Peyer's patch (tissue), 4 donors: ENCODE measurements around the gene ZNF24.

ENCODE experiments used
- CTCF ChIP-seq, 6 experiments: fragments of 450-650 bp in 4 of 6; fragments of 200-600 bp in 2 of 6; sonication (generic) in 1 of 6; IDR thresholded peaks; one replicate each; pipeline ENCODE4 v1.5.1; 2017 to 2019; ENCODE audit warnings: antibody characterized with exemption in 6 of 6, mild to moderate bottlenecking in 3 of 6, moderate library complexity in 1 of 6
- POLR2A ChIP-seq, 2 donors: fragments of 450-650 bp; IDR thresholded peaks; one replicate each; pipeline ENCODE4 v1.5.1; 2017; ENCODE audit warnings: antibody characterized with exemption in 2 of 2, mild to moderate bottlenecking in 2 of 2, moderate library complexity in 2 of 2

- no peak for TF ChIP-seq CTCF (IDR thresholded peaks at IDR 0.05)
- no peak for TF ChIP-seq POLR2A (IDR thresholded peaks at IDR 0.05)
Measured at GRCh38 chr18:35362531-35362930, 18.3 kb upstream of the ZNF24 start.
